Measurements from ENCODE around the gene FBXW12. TPM values are rescaled to one million over a fixed set of nuclear protein-coding genes. Genes with fewer than 3 reads are reported as not detected.

The FBXW12 gene
- total RNA-seq, 6 experiments from 2014 or later = not detected

GRCh38 chr3:48347500-48347899 is 24.5 kb upstream of the FBXW12 start:
- WGBS (ENCODE audit: insufficient coverage, low coverage, low lambda C conversion rate, missing lambda C conversion rate) = no CpG with 5 or more reads among the region's 3 CpGs
- H3K4me1 ChIP-seq = no peaks in the 10 kb centered on the region
- DNase-seq (no peak), ATAC-seq (no peak)
- H3K27me3 ChIP-seq = no peaks in the 10 kb centered on the region
- H3K4me3 ChIP-seq = no peak overlapping the region
- H3K27ac ChIP-seq = no peak overlapping the region
- H3K36me3 ChIP-seq = no peaks in the 10 kb centered on the region
- no peak for TF ChIP-seq CTCF (IDR thresholded peaks at IDR 0.05)
- no peak for TF ChIP-seq POLR2A (IDR thresholded peaks at IDR 0.05)
- H3K9me3 ChIP-seq = no peaks in the 10 kb centered on the region
- intact Hi-C loops (cut with DNase I) = no loop called here

GRCh38 chr3:48352546-48352945 is 19.5 kb upstream of the FBXW12 start:
- ATAC-seq = no peak

GRCh38 chr3:48353987-48354386 is 18.0 kb upstream of the FBXW12 start:
- 91% methylated on average over 4 of the region's 4 CpGs for WGBS (ENCODE audit: insufficient coverage, low coverage, low lambda C conversion rate, missing lambda C conversion rate)
- H3K9me3 ChIP-seq = no peaks in the 10 kb centered on the region
- DNase-seq (no peak), ATAC-seq (no peak)
- no peaks in the 10 kb centered on the region for H3K36me3 ChIP-seq
- H3K4me1 ChIP-seq = no peaks in the 10 kb centered on the region
- H3K4me3 ChIP-seq = no peak overlapping the region
- H3K27ac ChIP-seq = no peak overlapping the region
- intact Hi-C loops (cut with DNase I) = no loop called here
- TF ChIP-seq CTCF (IDR thresholded peaks at IDR 0.05) (no peak), POLR2A (IDR thresholded peaks at IDR 0.05) (no peak)
- no peaks in the 10 kb centered on the region for H3K27me3 ChIP-seq

More at GRCh38 chr3:48352546-48352945, 19.5 kb upstream of the FBXW12 start:
- no peak overlapping the region for H3K4me3 ChIP-seq
- 74% methylated on average over 6 of the region's 6 CpGs for WGBS (ENCODE audit: insufficient coverage, low coverage, low lambda C conversion rate, missing lambda C conversion rate)
- H3K27me3 ChIP-seq = no peaks in the 10 kb centered on the region
- no peaks in the 10 kb centered on the region for H3K4me1 ChIP-seq
- no peaks in the 10 kb centered on the region for H3K9me3 ChIP-seq
- DNase-seq = no peak
- intact Hi-C loops (cut with DNase I) = no loop called here
- no peak for TF ChIP-seq POLR2A (IDR thresholded peaks at IDR 0.05)
- no peak for TF ChIP-seq CTCF (IDR thresholded peaks at IDR 0.05)
- H3K27ac ChIP-seq = no peak overlapping the region
- no peaks in the 10 kb centered on the region for H3K36me3 ChIP-seq

- Histone ChIP-seq H3K9me3 (no peaks in the 10 kb centered on the region), H3K27ac (no peak overlapping the region), H3K27me3 (no peaks in the 10 kb centered on the region), H3K4me1 (no peaks in the 10 kb centered on the region), H3K36me3 (no peaks in the 10 kb centered on the region), H3K4me3 (no peak overlapping the region)
- TF ChIP-seq CTCF (IDR thresholded peaks at IDR 0.05) = no peak
- TF ChIP-seq POLR2A (IDR thresholded peaks at IDR 0.05) = no peak
- no peak for DNase-seq
- ATAC-seq = no peak
- 100% methylated on average over 1 of the region's 1 CpG for WGBS (ENCODE audit: insufficient coverage, low coverage, low lambda C conversion rate, missing lambda C conversion rate)
- intact Hi-C loops (cut with DNase I) = no loop called here
Measured at GRCh38 chr3:48356419-48356818, 15.6 kb upstream of the FBXW12 start.

GRCh38 chr3:48361928-48362327 is 10.1 kb upstream of the FBXW12 start:
- Histone ChIP-seq H3K27me3 (no peaks in the 10 kb centered on the region), H3K4me1 (no peaks in the 10 kb centered on the region), H3K27ac (no peak overlapping the region), H3K9me3 (no peaks in the 10 kb centered on the region), H3K36me3 (no peaks in the 10 kb centered on the region), H3K4me3 (no peak overlapping the region)
- TF ChIP-seq CTCF (IDR thresholded peaks at IDR 0.05) (no peak), POLR2A (IDR thresholded peaks at IDR 0.05) (no peak)
- intact Hi-C loops (cut with DNase I) = no loop called here
- DNase-seq (no peak), ATAC-seq (no peak)

Measured in right lobe of liver (tissue), 6 donors.